HEK293 (cell line): ENCODE measurements around the gene JAML.
A peak's percentile ranks its signal among the peaks of the same experiment; 100 is the strongest.

Source experiments
- CTCF ChIA-PET: fragments of 350-600 bp; formaldehyde crosslinking; extraction: SDS; loops from one replicate; lab custom pipeline; 2021; ENCODE audit warnings: antibody characterized with exemption; lab: Yijun Ruan, JAX
- POLR2A ChIA-PET: fragments of 300-600 bp; formaldehyde crosslinking; extraction: SDS; loops from one replicate; lab custom pipeline; 2020; ENCODE audit warnings: antibody characterized with exemption, inconsistent platforms; lab: Yijun Ruan, JAX
- H3K27ac ChIP-seq: fragments of 200-500 bp; sonication (Bioruptor generic); 2 replicates; pipeline ENCODE4 v1.5.1; 2014; ENCODE audit warnings: low read depth, low read length, control low read depth, inconsistent platforms; ENCODE audit errors: extremely low read depth
- H3K36me3 ChIP-seq, 2 experiments: fragments of 200-500 bp in 1 of 2; sonication (Bioruptor generic) in 1 of 2; 1 replicate in 1 of 2; 2 replicates in 1 of 2; pipeline ENCODE4 v1.5.1; 2014 to 2017; ENCODE audit warnings: inconsistent platforms in 2 of 2, low read length in 2 of 2; ENCODE audit not compliant: control insufficient read depth in 2 of 2, insufficient read depth in 1 of 2
- H3K4me1 ChIP-seq: fragments of 200-500 bp; sonication (Bioruptor generic); 2 replicates; pipeline ENCODE4 v1.5.1; 2014; ENCODE audit warnings: mild to moderate bottlenecking, low read length, inconsistent platforms; ENCODE audit not compliant: control insufficient read depth, insufficient read depth
- H3K4me3 ChIP-seq: 2 replicates; pipeline ENCODE4 v1.5.1; 2011; ENCODE audit warnings: low read depth, mild to moderate bottlenecking, control low read depth, low read length, moderate library complexity
- H3K9me3 ChIP-seq: fragments of 200-500 bp; sonication (Bioruptor generic); 2 replicates; pipeline ENCODE4 v1.5.1; 2014; ENCODE audit warnings: low read depth, low read length, inconsistent platforms; ENCODE audit not compliant: control insufficient read depth, insufficient read depth
- AEBP2 ChIP-seq: fragments of 450-650 bp; formaldehyde crosslinking; IDR thresholded peaks from 2 replicates; pipeline ENCODE4 v1.5.1; 2016; ENCODE audit warnings: missing biosample characterization, missing genetic modification characterization, borderline replicate concordance
- GLIS1 ChIP-seq: fragments of 450-650 bp; formaldehyde crosslinking; IDR thresholded peaks from 2 replicates; pipeline ENCODE4 v1.5.1; 2016; ENCODE audit warnings: missing biosample characterization, missing genetic modification characterization
- OVOL3 ChIP-seq: fragments of 450-650 bp; formaldehyde crosslinking; IDR thresholded peaks from 2 replicates; pipeline ENCODE4 v1.5.1; 2016; ENCODE audit warnings: missing biosample characterization, missing genetic modification characterization
- PATZ1 ChIP-seq: fragments of 450-650 bp; formaldehyde crosslinking; IDR thresholded peaks from 2 replicates; pipeline ENCODE4 v1.5.1; 2016; ENCODE audit warnings: missing biosample characterization, missing genetic modification characterization
- SETDB1 ChIP-seq: IDR thresholded peaks from one replicate; pipeline ENCODE4 v1.6.1; 2017; ENCODE audit warnings: mild to moderate bottlenecking, low read length, moderate library complexity, mixed read lengths; ENCODE audit not compliant: insufficient read length
- SP2 ChIP-seq: fragments of 450-650 bp; formaldehyde crosslinking; IDR thresholded peaks from 2 replicates; pipeline ENCODE4 v1.5.1; 2016; ENCODE audit warnings: missing biosample characterization, missing genetic modification characterization
- ZBTB48 ChIP-seq: fragments of 450-650 bp; formaldehyde crosslinking; IDR thresholded peaks from 2 replicates; pipeline ENCODE4 v1.5.1; 2016; ENCODE audit warnings: missing biosample characterization, missing genetic modification characterization
- ZBTB7A ChIP-seq: fragments of 450-650 bp; formaldehyde crosslinking; IDR thresholded peaks from 2 replicates; pipeline ENCODE4 v1.5.1; 2016; ENCODE audit warnings: low read depth, missing biosample characterization, missing genetic modification characterization
- ZFP69B ChIP-seq: fragments of 450-650 bp; formaldehyde crosslinking; IDR thresholded peaks from 2 replicates; pipeline ENCODE4 v1.5.1; 2016; ENCODE audit warnings: missing biosample characterization, missing genetic modification characterization
- ZNF10 ChIP-seq: fragments of 450-650 bp; formaldehyde crosslinking; IDR thresholded peaks from 2 replicates; pipeline ENCODE4 v1.5.1; 2017; ENCODE audit warnings: missing biosample characterization, missing genetic modification characterization
- ZNF404 ChIP-seq: fragments of 450-650 bp; formaldehyde crosslinking; IDR thresholded peaks from 2 replicates; pipeline ENCODE4 v1.5.1; 2017; ENCODE audit warnings: missing biosample characterization, missing genetic modification characterization
- ZNF416 ChIP-seq: fragments of 450-650 bp; formaldehyde crosslinking; IDR thresholded peaks from 2 replicates; pipeline ENCODE4 v1.5.1; 2016; ENCODE audit warnings: missing biosample characterization, missing genetic modification characterization
- ZNF530 ChIP-seq: fragments of 450-650 bp; formaldehyde crosslinking; IDR thresholded peaks from 2 replicates; pipeline ENCODE4 v1.5.1; 2016; ENCODE audit warnings: low read depth, missing biosample characterization, missing genetic modification characterization
- ZNF561 ChIP-seq: fragments of 450-650 bp; IDR thresholded peaks from 2 replicates; pipeline ENCODE4 v1.5.1; 2018; ENCODE audit warnings: missing biosample characterization, missing genetic modification characterization, borderline replicate concordance
- ZNF654 ChIP-seq: fragments of 450-650 bp; formaldehyde crosslinking; IDR thresholded peaks from 2 replicates; pipeline ENCODE4 v1.5.1; 2016; ENCODE audit warnings: low read depth, missing biosample characterization, missing genetic modification characterization
- ZNF664 ChIP-seq: fragments of 450-650 bp; formaldehyde crosslinking; IDR thresholded peaks from 2 replicates; pipeline ENCODE4 v1.5.1; 2016; ENCODE audit warnings: missing biosample characterization, missing genetic modification characterization
- ZNF677 ChIP-seq: fragments of 450-650 bp; IDR thresholded peaks from 2 replicates; pipeline ENCODE4 v1.5.0; 2018; ENCODE audit warnings: missing biosample characterization, mild to moderate bottlenecking, missing genetic modification characterization, moderate library complexity
- ZNF76 ChIP-seq: fragments of 450-650 bp; formaldehyde crosslinking; IDR thresholded peaks from 2 replicates; pipeline ENCODE4; 2016; ENCODE audit warnings: low read depth, missing biosample characterization, missing genetic modification characterization, borderline replicate concordance
- ZNF792 ChIP-seq: fragments of 450-650 bp; formaldehyde crosslinking; IDR thresholded peaks from 2 replicates; pipeline ENCODE4 v1.5.1; 2016; ENCODE audit warnings: missing biosample characterization, missing genetic modification characterization
- ZSCAN30 ChIP-seq: fragments of 450-650 bp; IDR thresholded peaks from 2 replicates; pipeline ENCODE4 v1.5.1; 2018; ENCODE audit warnings: missing biosample characterization, mild to moderate bottlenecking, missing genetic modification characterization, moderate library complexity
- TF ChIP-seq, protein P1 (sequence below): fragments of 450-650 bp; IDR thresholded peaks from 2 replicates; pipeline ENCODE4 v1.5.1; 2018; ENCODE audit warnings: missing biosample characterization, mild to moderate bottlenecking, missing genetic modification characterization

Gene JAML

GRCh38 chr11:118233850-118234249, 9.0 kb upstream of the JAML start:
- no peaks in the 10 kb centered on the region for H3K9me3 ChIP-seq
- no peaks in the 10 kb centered on the region for H3K36me3 ChIP-seq
- peak; percentile 66; the same call in 1 of the 2 replicates for TF ChIP-seq ZNF664 (tag by site-specific recombination)
- no peak for TF ChIP-seq ZBTB7A (tag by site-specific recombination)
- H3K4me3 ChIP-seq = no peak overlapping the region
- H3K4me1 ChIP-seq = no peaks in the 10 kb centered on the region
- ChIA-PET POLR2A (no interaction called here), CTCF (no interaction called here)
- H3K27ac ChIP-seq = no peak overlapping the region

GRCh38 chr11:118233377-118233776, 8.6 kb upstream of the JAML start:
- CTCF ChIA-PET = no interaction called here
- H3K4me3 ChIP-seq = no peak overlapping the region
- no peaks in the 10 kb centered on the region for H3K36me3 ChIP-seq
- no peaks in the 10 kb centered on the region for H3K9me3 ChIP-seq
- no peak overlapping the region for H3K27ac ChIP-seq
- POLR2A ChIA-PET = no interaction called here
- TF ChIP-seq SP2 = no peak
- TF ChIP-seq ZNF76 (tag by site-specific recombination) = no peak
- no peak for TF ChIP-seq SETDB1
- TF ChIP-seq PATZ1 (tag by site-specific recombination) = no peak
- TF ChIP-seq ZBTB48 (tag by site-specific recombination) = no peak
- no peak for TF ChIP-seq ZNF654
- TF ChIP-seq ZNF404 (tag by site-specific recombination) = no peak
- TF ChIP-seq ZNF416 (tag by site-specific recombination) = no peak
- TF ChIP-seq, protein P1, sequence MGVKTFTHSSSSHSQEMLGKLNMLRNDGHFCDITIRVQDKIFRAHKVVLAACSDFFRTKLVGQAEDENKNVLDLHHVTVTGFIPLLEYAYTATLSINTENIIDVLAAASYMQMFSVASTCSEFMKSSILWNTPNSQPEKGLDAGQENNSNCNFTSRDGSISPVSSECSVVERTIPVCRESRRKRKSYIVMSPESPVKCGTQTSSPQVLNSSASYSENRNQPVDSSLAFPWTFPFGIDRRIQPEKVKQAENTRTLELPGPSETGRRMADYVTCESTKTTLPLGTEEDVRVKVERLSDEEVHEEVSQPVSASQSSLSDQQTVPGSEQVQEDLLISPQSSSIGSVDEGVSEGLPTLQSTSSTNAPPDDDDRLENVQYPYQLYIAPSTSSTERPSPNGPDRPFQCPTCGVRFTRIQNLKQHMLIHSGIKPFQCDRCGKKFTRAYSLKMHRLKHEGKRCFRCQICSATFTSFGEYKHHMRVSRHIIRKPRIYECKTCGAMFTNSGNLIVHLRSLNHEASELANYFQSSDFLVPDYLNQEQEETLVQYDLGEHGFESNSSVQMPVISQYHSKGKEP (tag by site-specific recombination) = no peak
- TF ChIP-seq ZNF561 (tag by site-specific recombination) = no peak
- TF ChIP-seq ZNF677 (tag by site-specific recombination) = no peak
- TF ChIP-seq ZNF792 (tag by site-specific recombination) = no peak
- TF ChIP-seq ZSCAN30 = no peak
- TF ChIP-seq GLIS1 = no peak
- TF ChIP-seq ZNF530 (tag by site-specific recombination) = no peak
- no peak for TF ChIP-seq ZFP69B
- TF ChIP-seq OVOL3 (tag by site-specific recombination) = no peak
- no peak for TF ChIP-seq ZNF10 (tag by site-specific recombination)
- TF ChIP-seq AEBP2 (tag by site-specific recombination) = no peak
- H3K4me1 ChIP-seq = no peaks in the 10 kb centered on the region
